ENCODE data around the gene DHRS13. TPM values are rescaled to one million over a fixed set of nuclear protein-coding genes. Genes with fewer than 3 reads are reported as not detected.

The DHRS13 gene
- total and polyA plus RNA-seq, 2 donors (not counting 3 experiments of a cell fraction or from before 2014, with no cell fraction given), result 7.2 to 9.3 TPM

- TF ChIP-seq EZH2 (IDR thresholded peaks at IDR 0.05; ENCODE audit: borderline replicate concordance, low read depth, low read length, severe bottlenecking), result no peak
- TF ChIP-seq GATA2 (IDR thresholded peaks at IDR 0.05; ENCODE audit: insufficient read depth, insufficient read length, low read depth, low read length), result peak; percentile 12
- peak overlapping the region; percentile 62 for H3K9ac ChIP-seq (replicated peaks; ENCODE audit: extremely low read depth, insufficient read depth, low read length)
- peaks cover 35% of the 10 kb centered on the region for H3K4me1 ChIP-seq (ENCODE audit: control insufficient read depth, extremely low read depth, insufficient read depth, low read length)
- no peaks in the 10 kb centered on the region for H4K20me1 ChIP-seq (replicated peaks; ENCODE audit: control insufficient read depth, extremely low read depth, insufficient read depth, low read length)
- intact Hi-C loops (cut with micrococcal nuclease) (loop anchor here (2.0 to 5.0 kb wide), 2 partner anchors 49 to 89 kb away; no protein-coding TSS in a partner anchor), dilution Hi-C loops (cut with MboI; ENCODE audit: extremely low pct_ligation_motif_present, low sequenced_read_pairs) (no loop called here)
- H3K79me2 ChIP-seq (ENCODE audit: control insufficient read depth, insufficient read depth, low read length), result peaks cover 18% of the 10 kb centered on the region
- no peaks in the 10 kb centered on the region for H3K9me3 ChIP-seq (replicated peaks; ENCODE audit: control insufficient read depth, insufficient read depth, low read length)
- FAIRE-seq (peak; percentile 50), DNase-seq (ENCODE audit: low read depth, low spot score) (peak; percentile 37)
- ChIA-PET POLR2A (interaction anchor here (0.6 kb wide), 1 partner anchor 120 kb away, joined by 3 read pairs; no protein-coding TSS in a partner anchor), CTCF (interaction anchor here (1.0 to 5.3 kb wide), 13 partner anchors 10 to 219 kb away, joined by 3 to 46 read pairs (median 4); partner anchors contain the start of genes FAM222B and TLCD1)
- H3K27ac ChIP-seq (ENCODE audit: insufficient read depth, low read depth, low read length), result peak overlapping the region; percentile 19
- peak overlapping the region; percentile 63 to 85 (median 66) for H3K4me3 ChIP-seq (replicated peaks in 1 of 3; ENCODE audit: insufficient read depth in 1 of 3, low read depth in 1 of 3, low read length in 3 of 3)
- H2AFZ ChIP-seq (ENCODE audit: low read depth, low read length), result peak overlapping the region; percentile 79
- no peaks in the 10 kb centered on the region for H3K9me1 ChIP-seq (replicated peaks; ENCODE audit: control insufficient read depth, extremely low read depth, insufficient read depth, low read length)
- H3K27me3 ChIP-seq (ENCODE audit: control insufficient read depth in 2 of 2, insufficient read depth in 2 of 2, low read length in 2 of 2), result no peaks in the 10 kb centered on the region
- peak overlapping the region; percentile 91 for H3K4me2 ChIP-seq (ENCODE audit: insufficient read depth, low read length)
- H3K36me3 ChIP-seq (ENCODE audit: control insufficient read depth in 2 of 2, extremely low read depth in 1 of 2, insufficient read depth in 2 of 2, low read length in 2 of 2), result no peaks in the 10 kb centered on the region
- BruUV-seq (replicated peaks), result no TSS peak
Observed at GRCh38 chr17:28897769-28898526, 4.9 kb downstream of the DHRS13 start.

- intact Hi-C loops (cut with micrococcal nuclease) (loop anchor here (2.0 to 5.0 kb wide), 2 partner anchors 50 to 88 kb away; no protein-coding TSS in a partner anchor), dilution Hi-C loops (cut with MboI; ENCODE audit: extremely low pct_ligation_motif_present, low sequenced_read_pairs) (no loop called here)
- H3K27ac ChIP-seq (ENCODE audit: insufficient read depth, low read depth, low read length), result peak within 1 kb of the TSS; percentile 19
Observed at GRCh38 chr17:28896884-28897768, 5.8 kb downstream of the DHRS13 start, which contains the start of gene FLOT2. TSS of gene FLOT2 (minus strand) at chr17:28897733. CDS start at chr17:28897574, 159 bp downstream.

More at GRCh38 chr17:28896884-28897768, 5.8 kb downstream of the DHRS13 start, which contains the start of gene FLOT2:
- ChIA-PET CTCF (interaction anchor here (1.3 to 5.3 kb wide), 10 partner anchors 11 to 170 kb away, joined by 3 to 46 read pairs (median 6); partner anchors contain the start of genes FAM222B and TLCD1), POLR2A (interaction anchor here (0.7 kb wide), 1 partner anchor 168 kb away, joined by 3 read pairs; the partner anchor contains the start of gene NEK8)
- Histone ChIP-seq H3K79me2 (ENCODE audit: control insufficient read depth, insufficient read depth, low read length) (peaks cover 20% of the 10 kb centered on the region), H3K4me3 (replicated peaks in 1 of 3; ENCODE audit: insufficient read depth in 1 of 3, low read depth in 1 of 3, low read length in 3 of 3) (peak within 1 kb of the TSS; percentile 63 to 85 (median 66)), H3K4me1 (ENCODE audit: control insufficient read depth, extremely low read depth, insufficient read depth, low read length) (peaks cover 41% of the 10 kb centered on the region), H2AFZ (ENCODE audit: low read depth, low read length) (peak within 1 kb of the TSS; percentile 79), H3K9ac (replicated peaks; ENCODE audit: extremely low read depth, insufficient read depth, low read length) (peak within 1 kb of the TSS; percentile 62), H3K4me2 (ENCODE audit: insufficient read depth, low read length) (peak within 1 kb of the TSS; percentile 91), H4K20me1 (replicated peaks; ENCODE audit: control insufficient read depth, extremely low read depth, insufficient read depth, low read length) (no peaks in the 10 kb centered on the region), H3K9me1 (replicated peaks; ENCODE audit: control insufficient read depth, extremely low read depth, insufficient read depth, low read length) (no peaks in the 10 kb centered on the region), H3K9me3 (replicated peaks; ENCODE audit: control insufficient read depth, insufficient read depth, low read length) (no peaks in the 10 kb centered on the region), H3K27me3 (ENCODE audit: control insufficient read depth in 2 of 2, insufficient read depth in 2 of 2, low read length in 2 of 2) (no peaks in the 10 kb centered on the region), H3K36me3 (ENCODE audit: control insufficient read depth in 2 of 2, extremely low read depth in 1 of 2, insufficient read depth in 2 of 2, low read length in 2 of 2) (no peaks in the 10 kb centered on the region)
- TF ChIP-seq CTCF (IDR thresholded peaks at IDR 0.05; ENCODE audit: extremely low read depth in 1 of 2, insufficient read depth in 1 of 2, low read depth in 1 of 2, low read length in 2 of 2), result peak; percentile 4 to 31
- TF ChIP-seq POLR2AphosphoS5 (IDR thresholded peaks at IDR 0.05; ENCODE audit: insufficient read depth, low read depth, low read length), result peak; percentile 92
- no peak for TF ChIP-seq EZH2 (IDR thresholded peaks at IDR 0.05; ENCODE audit: borderline replicate concordance, low read depth, low read length, severe bottlenecking)
- no peak for TF ChIP-seq MYC (IDR thresholded peaks at IDR 0.05; ENCODE audit: low read depth, low read length)
- TF ChIP-seq MAX (IDR thresholded peaks at IDR 0.05; ENCODE audit: insufficient read depth, insufficient read length), result no peak
- no peak for TF ChIP-seq FOS (IDR thresholded peaks at IDR 0.05; ENCODE audit: borderline replicate concordance, insufficient read depth, low read length)
- peak; percentile 80 for TF ChIP-seq POLR2A (IDR thresholded peaks at IDR 0.05; ENCODE audit: low read depth, low read length)
- TF ChIP-seq JUN (IDR thresholded peaks at IDR 0.05; ENCODE audit: borderline replicate concordance, insufficient read depth, insufficient read length, low read depth), result no peak
- TF ChIP-seq GATA2 (IDR thresholded peaks at IDR 0.05; ENCODE audit: insufficient read depth, insufficient read length, low read depth, low read length), result no peak
- peak; percentile 22 for DNase-seq (ENCODE audit: low read depth, low spot score)
- no TSS peak for BruUV-seq (replicated peaks)
- FAIRE-seq, result peak; percentile 70

Data from endothelial cell of umbilical vein (primary cell).